Measurements from ENCODE around the gene DNAJA4.

GRCh38 chr15:78236491-78236890, 27.9 kb upstream of the DNAJA4 start:
- TF ChIP-seq CTCF (IDR thresholded peaks at IDR 0.05; ENCODE audit: poor library complexity, severe bottlenecking): no peak
- TF ChIP-seq REST (IDR thresholded peaks at IDR 0.05; ENCODE audit: borderline replicate concordance): no peak
- no peak for TF ChIP-seq MXI1 (conservative IDR thresholded peaks at IDR 0.05; ENCODE audit: poor library complexity, severe bottlenecking)
- no peak for TF ChIP-seq SMC3 (conservative IDR thresholded peaks at IDR 0.05; ENCODE audit: poor library complexity)
- no peak for TF ChIP-seq RAD21 (conservative IDR thresholded peaks at IDR 0.05)
- no peak for TF ChIP-seq TAF1 (IDR thresholded peaks at IDR 0.05; ENCODE audit: low read depth)
- TF ChIP-seq EZH2 (IDR thresholded peaks at IDR 0.05; ENCODE audit: borderline replicate concordance, insufficient read depth, low read length, poor library complexity, severe bottlenecking): no peak

All from neural cell (in vitro differentiated cells).